ENCODE data around the gene PPIP5K2.
A peak's percentile ranks its signal among the peaks of the same experiment; 100 is the strongest.
"Not testable (repeated sequence)": the region's sequence is repeated elsewhere in the genome, so short reads cannot be mapped to it uniquely, and the experiment has no call there.

PPIP5K2 gene

GRCh38 chr5:103126557-103126956 lies 6.5 kb downstream of the PPIP5K2 start:
- DNase-seq: no peak

GRCh38 chr5:103127292-103127817 lies 7.3 kb downstream of the PPIP5K2 start:
- DNase-seq: no peak

- DNase-seq: no peak
These were observed 8.1 kb downstream of the PPIP5K2 start for GRCh38 chr5:103128202-103128601.

- no peak for DNase-seq
These were observed 12.6 kb downstream of the PPIP5K2 start for GRCh38 chr5:103132684-103133083.

GRCh38 chr5:103133231-103133630 lies 13.1 kb downstream of the PPIP5K2 start:
- DNase-seq: no peak

GRCh38 chr5:103135461-103135860 lies 15.4 kb downstream of the PPIP5K2 start:
- DNase-seq: no peak

- no peak for DNase-seq
These were observed 18.1 kb downstream of the PPIP5K2 start for GRCh38 chr5:103138202-103138690.

GRCh38 chr5:103139264-103139865 lies 19.3 kb downstream of the PPIP5K2 start:
- peak; percentile 85 for DNase-seq

GRCh38 chr5:103142132-103142531 lies 22.0 kb downstream of the PPIP5K2 start:
- not testable (repeated sequence) for DNase-seq

GRCh38 chr5:103145196-103145595 lies 25.1 kb downstream of the PPIP5K2 start:
- DNase-seq: no peak

GRCh38 chr5:103148213-103148612 lies 28.1 kb downstream of the PPIP5K2 start:
- no peak for DNase-seq

GRCh38 chr5:103151156-103151555 lies 31.1 kb downstream of the PPIP5K2 start:
- DNase-seq: no peak

GRCh38 chr5:103166706-103167105 lies 46.6 kb downstream of the PPIP5K2 start:
- no peak for DNase-seq

- no peak for DNase-seq
These were observed 54.0 kb downstream of the PPIP5K2 start for GRCh38 chr5:103174147-103174546.

- no peak for DNase-seq
These were observed 57.4 kb downstream of the PPIP5K2 start for GRCh38 chr5:103177543-103177942.

GRCh38 chr5:103178167-103178566 lies 58.1 kb downstream of the PPIP5K2 start:
- DNase-seq: no peak

- DNase-seq: no peak
These were observed 66.1 kb downstream of the PPIP5K2 start for GRCh38 chr5:103186152-103186551.

GRCh38 chr5:103188436-103188835 lies 68.3 kb downstream of the PPIP5K2 start:
- DNase-seq: no peak

GRCh38 chr5:103203226-103203625 lies 83.1 kb downstream of the PPIP5K2 start:
- DNase-seq: no peak

- not testable (repeated sequence) for DNase-seq
These were observed 84.9 kb downstream of the PPIP5K2 start for GRCh38 chr5:103204990-103205389.

- no peak for DNase-seq
These were observed 86.0 kb downstream of the PPIP5K2 start for GRCh38 chr5:103205991-103206700.

- no peak for DNase-seq
These were observed 86.9 kb downstream of the PPIP5K2 start for GRCh38 chr5:103207011-103207410.

GRCh38 chr5:103207653-103208052 lies 87.6 kb downstream of the PPIP5K2 start:
- no peak for DNase-seq

GRCh38 chr5:103208460-103208859 lies 88.4 kb downstream of the PPIP5K2 start:
- no peak for DNase-seq

Measured in CD4-positive, alpha-beta T cell treated with Interleukin-4 for 4 hours (primary cell).